ENCODE measurements around the gene GABRP.
"Not testable (repeated sequence)": the region's sequence is repeated elsewhere in the genome, so short reads cannot be mapped to it uniquely, and the experiment has no call there.

Gene GABRP

DNA sequence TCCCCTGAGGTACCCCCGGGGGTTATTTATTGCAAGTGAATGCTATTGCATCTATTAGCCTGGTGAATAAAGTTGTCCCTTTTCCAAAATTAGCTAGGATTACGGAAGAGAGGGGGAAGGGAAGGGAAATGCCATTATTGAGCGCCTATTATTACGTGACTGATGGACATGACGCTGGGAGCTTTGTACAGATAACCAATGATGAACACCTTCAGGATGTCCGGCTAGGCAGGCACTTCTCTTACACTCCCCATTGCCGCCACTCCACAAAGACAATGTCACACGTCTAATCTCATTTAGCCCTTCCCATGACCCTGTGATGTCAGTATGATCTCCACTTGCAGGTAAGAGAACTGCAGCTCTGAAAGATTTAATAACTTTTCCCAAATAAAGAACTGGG is 9.4 kb downstream of the GABRP start:
- DNase-seq (ENCODE audit: low read depth in 2 of 2): no peak

DNA sequence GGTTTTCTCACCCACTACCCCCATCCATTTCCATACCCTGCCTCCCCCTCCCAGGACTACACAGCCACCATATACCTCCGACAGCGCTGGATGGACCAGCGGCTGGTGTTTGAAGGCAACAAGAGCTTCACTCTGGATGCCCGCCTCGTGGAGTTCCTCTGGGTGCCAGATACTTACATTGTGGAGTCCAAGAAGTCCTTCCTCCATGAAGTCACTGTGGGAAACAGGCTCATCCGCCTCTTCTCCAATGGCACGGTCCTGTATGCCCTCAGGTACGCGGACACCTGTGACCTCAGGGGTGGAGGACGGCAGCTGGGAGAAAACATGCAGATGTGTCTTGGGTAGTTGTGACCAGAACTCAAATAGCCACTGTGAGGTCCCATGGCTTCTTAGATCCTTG is 11.6 kb downstream of the GABRP start:
- no peak for DNase-seq (ENCODE audit: low read depth in 2 of 2)

DNA sequence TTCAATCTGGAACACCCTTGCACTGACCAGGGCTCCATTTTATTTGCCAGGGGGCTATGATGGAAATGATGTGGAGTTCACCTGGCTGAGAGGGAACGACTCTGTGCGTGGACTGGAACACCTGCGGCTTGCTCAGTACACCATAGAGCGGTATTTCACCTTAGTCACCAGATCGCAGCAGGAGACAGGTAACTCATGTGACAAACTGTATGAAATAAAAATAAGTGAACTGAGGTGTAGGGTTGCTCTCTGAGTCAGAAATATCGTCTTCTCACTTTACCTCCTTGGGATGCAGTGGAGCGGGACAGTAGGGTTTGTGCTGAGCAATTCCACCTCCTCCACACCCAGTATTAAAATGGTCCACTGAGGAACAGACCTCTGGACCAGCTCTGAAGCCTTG is 22.1 kb downstream of the GABRP start:
- DNase-seq (ENCODE audit: low read depth in 2 of 2): no peak

- peak in 1 of 2 experiments; percentile 3 for DNase-seq (ENCODE audit: low read depth in 2 of 2)
Observed at GRCh38 chr5:170809551-170809950, 26.0 kb downstream of the GABRP start.

- no peak for DNase-seq (ENCODE audit: low read depth in 2 of 2)
Observed at GRCh38 chr5:170811719-170812118, 28.2 kb downstream of the GABRP start.

- no peak for DNase-seq (ENCODE audit: low read depth in 2 of 2)
Observed at GRCh38 chr5:170813231-170813630, 29.7 kb downstream of the GABRP start.

- DNase-seq (ENCODE audit: low read depth in 2 of 2): no peak
Observed at GRCh38 chr5:170817195-170817594, 33.7 kb downstream of the GABRP start.

GRCh38 chr5:170818232-170818631 is 34.7 kb downstream of the GABRP start:
- peak in 1 of 2 experiments; percentile 4 for DNase-seq (ENCODE audit: low read depth in 2 of 2)

DNA sequence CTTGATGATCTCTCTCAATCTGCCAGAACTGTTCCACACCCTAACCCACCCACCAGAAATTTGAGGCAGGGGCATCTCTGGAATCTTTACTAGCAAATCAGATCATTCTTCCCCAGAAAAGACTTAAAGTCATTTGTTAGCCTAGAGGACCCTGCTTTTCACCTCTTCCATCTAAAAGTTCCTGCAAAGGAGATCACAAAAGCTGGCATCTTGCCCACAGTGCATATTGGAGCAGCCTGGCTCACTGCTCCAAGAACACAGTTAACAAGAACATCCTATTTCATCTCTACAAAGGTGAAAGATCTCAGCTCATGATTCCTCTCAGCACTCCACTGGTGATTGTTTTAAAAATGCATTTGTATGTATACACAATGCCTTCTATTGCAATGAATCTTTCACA is 36.3 kb downstream of the GABRP start:
- no peak for DNase-seq (ENCODE audit: low read depth in 2 of 2)

DNA sequence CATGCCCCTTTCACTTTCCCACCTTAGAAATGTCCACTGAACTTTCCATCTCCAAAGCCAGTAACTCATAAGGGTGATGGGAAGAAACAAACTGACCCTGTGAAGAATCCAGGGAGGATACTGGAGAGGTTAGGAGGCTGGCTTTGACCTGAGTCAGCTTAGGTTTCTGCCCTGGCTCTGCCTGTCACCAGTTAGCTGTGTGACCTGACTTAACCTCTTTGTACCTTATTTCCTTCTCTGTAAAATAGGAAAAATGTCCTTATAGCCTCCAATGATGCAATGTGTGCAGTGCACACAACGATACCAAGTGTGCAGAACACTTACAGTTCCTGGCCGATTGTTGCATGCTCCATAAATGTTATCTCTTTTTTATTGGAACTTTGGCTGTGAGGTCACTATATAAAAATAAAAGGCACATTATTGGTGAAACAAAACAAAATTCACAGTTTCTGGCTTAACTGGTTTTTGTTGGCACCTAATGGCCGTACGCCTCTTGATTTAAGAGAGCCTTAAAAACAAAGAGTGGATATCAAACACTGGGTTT is 37.8 kb downstream of the GABRP start:
- no peak for DNase-seq (ENCODE audit: low read depth in 2 of 2)

- no peak for DNase-seq (ENCODE audit: low read depth in 2 of 2)
Observed at GRCh38 chr5:170826117-170826516, 42.6 kb downstream of the GABRP start.

DNA sequence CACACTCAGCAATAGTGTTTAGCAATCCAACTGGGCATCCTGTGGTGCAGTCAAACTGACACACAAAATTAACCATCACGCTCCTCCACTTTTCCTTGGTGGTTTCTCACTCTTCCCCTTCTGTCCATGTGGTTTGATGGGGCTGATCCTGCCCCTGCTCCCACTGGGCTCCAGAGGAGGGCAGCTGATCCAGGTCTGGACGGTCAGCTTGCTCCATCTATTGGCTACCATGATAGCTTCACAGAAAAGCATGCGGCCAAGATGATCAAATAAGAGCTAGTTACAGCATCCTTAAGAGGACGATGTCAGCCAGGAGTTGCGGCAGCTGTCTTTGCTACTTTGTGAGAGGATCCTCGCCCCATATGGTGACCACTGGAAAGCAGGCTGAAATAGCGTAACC is 48.7 kb downstream of the GABRP start:
- DNase-seq (ENCODE audit: low read depth in 2 of 2): no peak

- DNase-seq (ENCODE audit: low read depth in 2 of 2): not testable (repeated sequence)
Observed at GRCh38 chr5:170833981-170834380, 50.5 kb downstream of the GABRP start.

DNA sequence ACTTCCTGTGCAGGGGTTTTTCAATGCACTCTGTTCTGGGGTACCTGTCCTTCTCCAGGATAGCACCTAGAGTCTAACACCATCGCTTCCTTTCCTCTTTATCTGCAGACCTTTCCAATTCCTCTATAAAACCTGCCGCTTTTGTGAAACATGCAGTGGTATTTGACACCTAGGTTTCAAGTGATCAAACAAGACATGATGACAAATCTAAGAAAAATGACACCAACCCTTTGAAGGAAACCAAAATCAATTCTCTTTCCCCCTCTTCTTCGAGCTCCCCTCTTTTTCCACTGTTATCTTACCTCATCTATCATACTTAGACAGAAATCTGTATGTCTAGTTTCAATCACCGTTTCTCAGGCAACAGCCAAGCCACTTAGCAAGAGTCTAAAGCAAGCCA is 52.7 kb downstream of the GABRP start:
- DNase-seq (ENCODE audit: low read depth in 2 of 2): no peak

- DNase-seq (ENCODE audit: low read depth in 2 of 2): no peak
Observed at GRCh38 chr5:170843870-170844269, 60.3 kb downstream of the GABRP start.

DNA sequence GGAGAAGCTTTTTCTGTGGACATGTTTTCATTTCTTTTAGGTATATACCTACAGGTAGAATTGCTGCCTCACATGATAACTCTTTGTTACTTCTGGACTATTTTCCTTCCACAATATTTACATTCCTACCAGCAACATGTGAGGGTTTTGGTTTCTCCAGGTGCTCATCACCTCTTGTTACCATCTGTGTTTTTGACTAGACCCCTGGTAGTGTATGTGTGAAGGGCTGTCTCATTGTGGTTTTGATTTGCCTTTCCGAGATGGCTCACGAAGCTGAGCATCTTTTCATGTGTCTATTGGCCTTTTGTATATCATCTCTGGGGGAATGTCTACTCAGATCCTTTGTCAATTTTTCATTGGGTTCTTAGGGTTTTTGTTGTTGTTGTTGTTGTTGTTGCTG is 61.1 kb downstream of the GABRP start:
- DNase-seq (ENCODE audit: low read depth in 2 of 2): no peak

GRCh38 chr5:170846416-170846815 is 62.9 kb downstream of the GABRP start:
- DNase-seq (ENCODE audit: low read depth in 2 of 2): no peak

GRCh38 chr5:170846846-170847245 is 63.3 kb downstream of the GABRP start:
- no peak for DNase-seq (ENCODE audit: low read depth in 2 of 2)

- DNase-seq (ENCODE audit: low read depth in 2 of 2): no peak
Observed at GRCh38 chr5:170848033-170848432, 64.5 kb downstream of the GABRP start.

DNA sequence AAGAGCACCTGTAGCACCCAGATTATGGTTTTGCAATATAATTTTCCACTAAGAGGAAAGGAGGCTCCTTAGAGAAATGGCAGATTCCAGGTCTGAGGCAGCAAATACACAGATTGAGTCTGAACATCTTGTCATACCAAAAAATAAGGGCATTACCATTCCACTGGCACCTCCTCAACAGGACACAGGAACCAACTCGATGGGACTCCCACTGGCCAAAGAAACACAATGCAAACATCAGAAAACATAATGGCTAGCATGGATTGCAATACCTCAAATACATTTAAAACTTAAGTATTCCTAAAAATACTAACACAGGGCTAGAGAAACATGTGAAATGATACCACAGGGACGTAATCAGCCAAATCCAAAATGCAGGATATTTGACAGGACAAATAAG is 65.8 kb downstream of the GABRP start:
- DNase-seq (ENCODE audit: low read depth in 2 of 2): no peak

DNA sequence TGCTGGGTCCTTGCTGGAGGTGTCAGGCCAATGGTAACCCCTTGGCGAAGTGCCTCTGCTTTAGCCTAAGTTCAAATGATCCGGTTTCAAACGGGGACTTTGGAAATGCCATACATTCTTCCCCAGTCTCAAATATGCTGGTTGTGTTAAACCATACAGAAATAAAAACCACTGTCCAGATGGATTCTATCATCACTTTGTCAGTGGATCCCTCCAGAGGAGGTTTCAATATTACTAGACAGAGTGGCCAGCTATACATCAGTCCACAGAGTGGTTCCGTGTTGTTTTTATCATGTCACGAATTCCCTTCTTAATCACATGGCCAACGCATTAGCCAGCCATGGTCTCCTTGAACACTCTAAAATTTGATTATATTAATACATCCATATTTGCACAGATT is 71.0 kb downstream of the GABRP start:
- DNase-seq (ENCODE audit: low read depth in 2 of 2): no peak

DNA sequence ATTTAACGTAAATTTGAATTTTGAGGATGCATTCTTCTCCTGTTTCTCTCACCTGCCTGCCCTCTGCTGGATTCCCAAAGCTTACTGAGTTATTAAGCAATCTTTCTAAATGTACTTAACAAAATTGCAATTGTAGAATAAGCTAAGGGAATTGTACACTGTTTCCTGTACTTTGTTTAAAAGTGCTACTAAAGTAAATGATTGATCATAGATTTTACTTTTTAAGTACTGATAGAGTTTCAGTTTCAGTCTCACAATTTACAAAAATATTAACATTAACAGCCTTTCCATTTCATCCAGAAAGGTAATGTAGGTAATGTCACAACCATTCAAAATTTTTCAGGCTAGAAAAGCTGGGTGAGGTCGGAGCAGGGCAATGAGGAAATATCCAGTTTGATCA is 73.5 kb downstream of the GABRP start:
- no peak for DNase-seq (ENCODE audit: low read depth in 2 of 2)

DNA sequence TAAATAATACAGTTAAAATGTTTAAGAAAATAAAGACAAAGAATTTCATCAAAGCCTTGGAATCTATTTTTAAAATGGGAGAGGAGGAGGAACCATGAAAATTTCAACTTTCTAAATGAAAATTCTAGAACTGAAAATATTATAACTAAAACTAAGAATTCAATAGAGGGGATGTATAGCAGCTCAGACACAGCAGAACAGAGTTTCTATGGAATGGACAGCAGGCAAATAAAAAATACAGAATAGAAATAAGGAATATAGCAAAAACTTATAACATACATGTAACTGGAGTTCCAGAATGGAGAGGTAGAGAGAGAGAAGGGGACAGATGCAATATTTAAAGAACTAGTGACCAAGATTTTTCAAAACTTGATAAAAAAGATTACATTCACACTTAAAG is 76.9 kb downstream of the GABRP start:
- no peak for DNase-seq (ENCODE audit: low read depth in 2 of 2)

DNA sequence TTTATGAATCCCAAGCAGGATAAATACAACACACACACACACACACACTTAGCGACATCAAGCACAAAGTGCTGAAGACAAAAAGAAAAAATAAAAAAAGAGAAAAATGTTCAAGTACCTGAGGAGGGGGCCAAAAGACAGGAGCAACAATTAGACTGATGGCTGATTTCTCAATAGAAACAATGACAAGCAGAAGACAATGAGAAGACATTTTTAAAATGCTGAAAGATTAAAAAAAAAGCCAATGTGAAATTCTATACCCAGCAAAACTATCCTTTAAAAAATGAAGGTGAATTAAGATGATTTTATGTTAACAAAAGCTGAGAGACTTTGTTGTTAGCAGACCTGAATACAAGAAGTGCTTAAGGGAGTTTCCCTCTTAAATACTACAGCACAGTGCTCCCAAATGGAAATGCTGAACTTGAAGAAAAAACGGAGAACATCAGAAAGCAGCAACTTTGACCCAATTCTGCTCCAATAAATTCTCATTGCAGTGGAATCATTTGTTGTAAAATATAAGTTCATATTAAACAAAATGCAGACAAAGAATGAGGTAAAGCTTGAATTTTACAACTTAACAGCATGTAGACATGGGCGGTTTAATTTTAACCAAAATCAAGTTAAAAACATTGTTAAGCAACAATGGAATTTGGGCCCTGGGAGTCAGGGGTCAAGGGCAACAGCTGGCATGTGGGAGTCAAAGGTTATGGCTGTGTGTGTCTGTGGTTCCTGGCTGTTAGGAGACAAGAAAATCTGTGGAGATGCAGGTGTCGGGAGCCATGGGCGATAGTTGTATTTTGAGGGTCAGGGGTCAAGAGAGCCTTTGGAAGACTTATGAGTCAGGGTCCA is 77.5 kb downstream of the GABRP start:
- no peak for DNase-seq (ENCODE audit: low read depth in 2 of 2)
